Muscle layer of colon (tissue), 2 donors: ENCODE results near the gene ARHGAP18.

ENCODE experiments used
- H3K27ac ChIP-seq: one replicate; pipeline ENCODE4 v1.7.0; 2013; ENCODE audit warnings: low read depth, mild to moderate bottlenecking, low read length, moderate library complexity
- H3K27me3 ChIP-seq, 2 donors: one replicate each; pipeline ENCODE4 v1.7.0; 2013; ENCODE audit warnings: low read length in 2 of 2, mild to moderate bottlenecking in 2 of 2; ENCODE audit not compliant: insufficient read depth in 2 of 2, control insufficient read depth in 1 of 2
- H3K36me3 ChIP-seq: one replicate; pipeline ENCODE4 v1.7.0; 2013; ENCODE audit warnings: mild to moderate bottlenecking, low read length; ENCODE audit not compliant: insufficient read depth
- H3K4me1 ChIP-seq: one replicate; pipeline ENCODE4 v1.7.0; 2013; ENCODE audit warnings: mild to moderate bottlenecking, low read length; ENCODE audit not compliant: insufficient read depth
- H3K4me3 ChIP-seq, 2 donors: one replicate each; pipeline ENCODE4 v1.7.0; 2013; ENCODE audit warnings: low read length in 2 of 2, low read depth in 1 of 2, mild to moderate bottlenecking in 1 of 2, moderate library complexity in 1 of 2
- H3K9ac ChIP-seq: one replicate; pipeline ENCODE4 v1.7.0; 2013; ENCODE audit warnings: low read length
- H3K9me3 ChIP-seq: one replicate; pipeline ENCODE4 v1.7.0; 2013; ENCODE audit warnings: mild to moderate bottlenecking, low read length
- donor health status: abdominal sarcoma.
- donor health status: Adenocarcinoma of cecum.

ARHGAP18 gene

GRCh38 chr6:129709769-129710449 is at the start of gene ARHGAP18:
Gene ARHGAP18, minus strand, starts transcription at chr6:129710177. Its CDS starts 41 bp downstream, at chr6:129710136.
- Histone ChIP-seq H3K27ac (peak within 1 kb of the TSS; percentile 36), H3K9ac (peak within 1 kb of the TSS; percentile 52), H3K4me1 (no peaks in the 10 kb centered on the region), H3K4me3 (peak within 1 kb of the TSS; percentile 35 to 79), H3K27me3 (no peaks in the 10 kb centered on the region), H3K36me3 (no peaks in the 10 kb centered on the region), H3K9me3 (no peaks in the 10 kb centered on the region)

GRCh38 chr6:129755787-129756186 is 45.8 kb upstream of the ARHGAP18 start:
- no peaks in the 10 kb centered on the region for H3K9me3 ChIP-seq
- no peak overlapping the region for H3K27ac ChIP-seq
- no peaks in the 10 kb centered on the region for H3K27me3 ChIP-seq
- H3K4me3 ChIP-seq: no peak overlapping the region
- H3K36me3 ChIP-seq: no peaks in the 10 kb centered on the region
- no peak overlapping the region for H3K9ac ChIP-seq
- no peaks in the 10 kb centered on the region for H3K4me1 ChIP-seq

GRCh38 chr6:129754750-129755149 is 44.8 kb upstream of the ARHGAP18 start:
- H3K4me1 ChIP-seq: no peaks in the 10 kb centered on the region
- no peaks in the 10 kb centered on the region for H3K9me3 ChIP-seq
- H3K27ac ChIP-seq: no peak overlapping the region
- H3K27me3 ChIP-seq: no peaks in the 10 kb centered on the region
- no peaks in the 10 kb centered on the region for H3K36me3 ChIP-seq
- H3K9ac ChIP-seq: no peak overlapping the region
- no peak overlapping the region for H3K4me3 ChIP-seq

GRCh38 chr6:129753422-129753821 is 43.4 kb upstream of the ARHGAP18 start:
- Histone ChIP-seq H3K4me1 (peaks cover 11% of the 10 kb centered on the region), H3K36me3 (no peaks in the 10 kb centered on the region), H3K27me3 (no peaks in the 10 kb centered on the region), H3K9ac (no peak overlapping the region), H3K9me3 (no peaks in the 10 kb centered on the region), H3K4me3 (no peak overlapping the region), H3K27ac (no peak overlapping the region)

- H3K9ac ChIP-seq: no peak overlapping the region
- peaks cover 11% of the 10 kb centered on the region for H3K4me1 ChIP-seq
- H3K4me3 ChIP-seq: no peak overlapping the region
- H3K27me3 ChIP-seq: no peaks in the 10 kb centered on the region
- H3K36me3 ChIP-seq: no peaks in the 10 kb centered on the region
- no peak overlapping the region for H3K27ac ChIP-seq
- H3K9me3 ChIP-seq: no peaks in the 10 kb centered on the region
Observed at GRCh38 chr6:129751384-129751783, 41.4 kb upstream of the ARHGAP18 start.

GRCh38 chr6:129750360-129750759 is 40.4 kb upstream of the ARHGAP18 start:
- no peaks in the 10 kb centered on the region for H3K27me3 ChIP-seq
- no peak overlapping the region for H3K27ac ChIP-seq

GRCh38 chr6:129749749-129750120 is 39.8 kb upstream of the ARHGAP18 start:
- Histone ChIP-seq H3K4me1 (peaks cover 11% of the 10 kb centered on the region), H3K9me3 (no peaks in the 10 kb centered on the region), H3K27me3 (no peaks in the 10 kb centered on the region), H3K9ac (no peak overlapping the region), H3K27ac (no peak overlapping the region), H3K4me3 (no peak overlapping the region), H3K36me3 (no peaks in the 10 kb centered on the region)

More at GRCh38 chr6:129750360-129750759, 40.4 kb upstream of the ARHGAP18 start:
- no peak overlapping the region for H3K4me3 ChIP-seq
- H3K9me3 ChIP-seq: no peaks in the 10 kb centered on the region
- H3K36me3 ChIP-seq: no peaks in the 10 kb centered on the region
- H3K9ac ChIP-seq: no peak overlapping the region
- H3K4me1 ChIP-seq: peaks cover 11% of the 10 kb centered on the region

- H3K36me3 ChIP-seq: no peaks in the 10 kb centered on the region
- H3K4me1 ChIP-seq: peaks cover 16% of the 10 kb centered on the region
- no peaks in the 10 kb centered on the region for H3K27me3 ChIP-seq
- H3K4me3 ChIP-seq: no peak overlapping the region
- H3K9ac ChIP-seq: no peak overlapping the region
- H3K9me3 ChIP-seq: no peaks in the 10 kb centered on the region
- H3K27ac ChIP-seq: no peak overlapping the region
Observed at GRCh38 chr6:129748901-129749748, 39.1 kb upstream of the ARHGAP18 start.

- H3K9me3 ChIP-seq: no peaks in the 10 kb centered on the region
- H3K27ac ChIP-seq: no peak overlapping the region
- no peak overlapping the region for H3K9ac ChIP-seq
- no peak overlapping the region for H3K4me3 ChIP-seq
- H3K36me3 ChIP-seq: no peaks in the 10 kb centered on the region
- no peaks in the 10 kb centered on the region for H3K27me3 ChIP-seq
- peaks cover 20% of the 10 kb centered on the region for H3K4me1 ChIP-seq
Observed at GRCh38 chr6:129748212-129748900, 38.4 kb upstream of the ARHGAP18 start.

- Histone ChIP-seq H3K4me1 (peaks cover 20% of the 10 kb centered on the region), H3K27ac (no peak overlapping the region)
Observed at GRCh38 chr6:129747588-129748112, 37.7 kb upstream of the ARHGAP18 start.

GRCh38 chr6:129744880-129745237 is 34.9 kb upstream of the ARHGAP18 start:
- Histone ChIP-seq H3K9ac (no peak overlapping the region), H3K9me3 (no peaks in the 10 kb centered on the region), H3K4me3 (no peak overlapping the region), H3K27me3 (no peaks in the 10 kb centered on the region), H3K36me3 (no peaks in the 10 kb centered on the region), H3K27ac (no peak overlapping the region), H3K4me1 (peaks cover 20% of the 10 kb centered on the region)

More at GRCh38 chr6:129747588-129748112, 37.7 kb upstream of the ARHGAP18 start:
- Histone ChIP-seq H3K9ac (no peak overlapping the region), H3K36me3 (no peaks in the 10 kb centered on the region), H3K27me3 (no peaks in the 10 kb centered on the region), H3K4me3 (no peak overlapping the region), H3K9me3 (no peaks in the 10 kb centered on the region)
